ENCODE results near the gene RAB28.

DNA sequence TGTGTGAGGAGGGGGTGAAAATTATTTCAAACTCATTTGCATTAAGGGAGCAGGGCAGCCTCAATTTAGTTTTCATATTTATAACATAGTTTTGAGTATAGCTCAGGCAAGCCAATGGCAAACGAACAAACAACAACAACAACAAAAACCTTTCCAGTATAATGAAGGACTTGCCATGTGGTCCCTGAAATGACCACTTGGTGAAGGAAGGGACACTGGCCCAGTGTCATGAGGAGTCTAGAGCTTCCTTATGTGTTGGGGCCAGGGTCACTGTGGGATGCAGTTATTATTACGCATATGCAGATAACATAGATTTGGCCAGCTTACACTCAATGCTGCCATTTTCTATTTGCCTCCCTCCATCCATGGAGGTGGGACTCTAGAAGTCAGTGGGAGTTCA, 36.9 kb upstream of the RAB28 start:
- TF ChIP-seq, protein P1, sequence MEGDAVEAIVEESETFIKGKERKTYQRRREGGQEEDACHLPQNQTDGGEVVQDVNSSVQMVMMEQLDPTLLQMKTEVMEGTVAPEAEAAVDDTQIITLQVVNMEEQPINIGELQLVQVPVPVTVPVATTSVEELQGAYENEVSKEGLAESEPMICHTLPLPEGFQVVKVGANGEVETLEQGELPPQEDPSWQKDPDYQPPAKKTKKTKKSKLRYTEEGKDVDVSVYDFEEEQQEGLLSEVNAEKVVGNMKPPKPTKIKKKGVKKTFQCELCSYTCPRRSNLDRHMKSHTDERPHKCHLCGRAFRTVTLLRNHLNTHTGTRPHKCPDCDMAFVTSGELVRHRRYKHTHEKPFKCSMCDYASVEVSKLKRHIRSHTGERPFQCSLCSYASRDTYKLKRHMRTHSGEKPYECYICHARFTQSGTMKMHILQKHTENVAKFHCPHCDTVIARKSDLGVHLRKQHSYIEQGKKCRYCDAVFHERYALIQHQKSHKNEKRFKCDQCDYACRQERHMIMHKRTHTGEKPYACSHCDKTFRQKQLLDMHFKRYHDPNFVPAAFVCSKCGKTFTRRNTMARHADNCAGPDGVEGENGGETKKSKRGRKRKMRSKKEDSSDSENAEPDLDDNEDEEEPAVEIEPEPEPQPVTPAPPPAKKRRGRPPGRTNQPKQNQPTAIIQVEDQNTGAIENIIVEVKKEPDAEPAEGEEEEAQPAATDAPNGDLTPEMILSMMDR (conservative IDR thresholded peaks at IDR 0.05; ENCODE audit: low read length) = no peak
- no peak for TF ChIP-seq EZH2phosphoT487 (IDR thresholded peaks at IDR 0.05; ENCODE audit: borderline replicate concordance, low read depth, low read length)
